22Rv1 (cell line): ENCODE data around the gene CTNNA3.

Experiments
- ZFX ChIP-seq: fragments of 450-650 bp; IDR thresholded peaks from 2 replicates; pipeline ENCODE4 v1.6.1; 2017; ENCODE audit warnings: antibody characterized with exemption, borderline replicate concordance
- TF ChIP-seq, protein P1 (sequence below): fragments of 450-650 bp; IDR thresholded peaks from 2 replicates; pipeline ENCODE4 v1.5.1; 2017; ENCODE audit warnings: mild to moderate bottlenecking

DNA sequence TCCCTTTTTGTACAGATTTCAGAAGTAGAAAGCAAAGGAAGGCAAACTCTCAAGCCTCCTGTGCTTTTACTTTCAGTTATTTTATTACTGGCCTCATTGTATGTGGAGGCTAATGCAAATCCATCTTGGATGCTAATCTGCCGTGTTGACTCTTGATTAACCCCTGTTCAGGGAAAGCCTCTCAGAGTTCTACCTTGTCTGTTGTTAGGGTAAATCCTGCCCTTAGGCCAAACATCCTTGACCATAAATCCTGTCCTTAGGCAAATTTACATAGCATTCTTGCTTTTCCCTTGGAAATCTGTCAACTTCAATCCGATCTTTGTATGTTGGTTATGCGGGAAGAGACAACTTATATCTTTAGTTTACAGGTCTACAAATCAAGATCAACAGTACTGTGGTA is 1480.1 kb downstream of the CTNNA3 start:
- TF ChIP-seq, protein P1, sequence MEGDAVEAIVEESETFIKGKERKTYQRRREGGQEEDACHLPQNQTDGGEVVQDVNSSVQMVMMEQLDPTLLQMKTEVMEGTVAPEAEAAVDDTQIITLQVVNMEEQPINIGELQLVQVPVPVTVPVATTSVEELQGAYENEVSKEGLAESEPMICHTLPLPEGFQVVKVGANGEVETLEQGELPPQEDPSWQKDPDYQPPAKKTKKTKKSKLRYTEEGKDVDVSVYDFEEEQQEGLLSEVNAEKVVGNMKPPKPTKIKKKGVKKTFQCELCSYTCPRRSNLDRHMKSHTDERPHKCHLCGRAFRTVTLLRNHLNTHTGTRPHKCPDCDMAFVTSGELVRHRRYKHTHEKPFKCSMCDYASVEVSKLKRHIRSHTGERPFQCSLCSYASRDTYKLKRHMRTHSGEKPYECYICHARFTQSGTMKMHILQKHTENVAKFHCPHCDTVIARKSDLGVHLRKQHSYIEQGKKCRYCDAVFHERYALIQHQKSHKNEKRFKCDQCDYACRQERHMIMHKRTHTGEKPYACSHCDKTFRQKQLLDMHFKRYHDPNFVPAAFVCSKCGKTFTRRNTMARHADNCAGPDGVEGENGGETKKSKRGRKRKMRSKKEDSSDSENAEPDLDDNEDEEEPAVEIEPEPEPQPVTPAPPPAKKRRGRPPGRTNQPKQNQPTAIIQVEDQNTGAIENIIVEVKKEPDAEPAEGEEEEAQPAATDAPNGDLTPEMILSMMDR: no peak
- TF ChIP-seq ZFX: no peak
